ENCODE results near the gene IGFBP7. TPM values are rescaled to one million over a fixed set of nuclear protein-coding genes. Genes with fewer than 3 reads are reported as not detected.

Gene IGFBP7
- total and polyA plus RNA-seq, 2 of the 8 experiments (the other 6 are each of a cell fraction or from before 2014, with no cell fraction given), result 0.17 to 0.48 TPM

DNA sequence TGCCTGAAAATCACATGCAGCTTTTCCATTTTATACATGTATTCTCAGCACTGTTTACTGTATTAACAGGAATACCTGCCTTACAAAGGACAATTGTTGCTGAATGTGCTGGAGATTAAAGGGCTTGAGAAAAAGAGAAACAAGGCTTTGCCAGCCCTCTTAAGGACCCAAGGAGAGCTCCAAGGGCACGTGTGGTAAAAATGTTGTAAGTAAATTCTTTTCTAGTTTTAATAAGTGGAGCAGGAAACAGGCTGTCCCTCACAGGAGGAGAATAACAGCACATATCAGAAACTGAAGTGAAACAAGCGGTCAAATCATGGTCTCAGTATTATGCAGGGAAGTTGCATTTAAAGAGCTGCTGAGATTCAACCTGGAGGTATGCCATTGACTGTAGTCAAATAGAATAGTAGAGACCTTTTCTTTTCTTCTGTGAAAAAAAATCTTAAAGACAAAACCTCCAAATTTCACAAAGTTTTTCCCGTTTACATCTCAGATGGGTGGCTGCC lies 18.5 kb downstream of the IGFBP7 start:
- H3K4ac ChIP-seq (replicated peaks; ENCODE audit: insufficient read length, low read depth, low read length), result no peak overlapping the region
- no peak overlapping the region for H2BK15ac ChIP-seq (ENCODE audit: low read length)
- H2AFZ ChIP-seq (ENCODE audit: low read length), result peak overlapping the region; percentile 56; the same call in 1 of the 2 replicates
- no peak overlapping the region for H3K9ac ChIP-seq (replicated peaks in 1 of 4; ENCODE audit: extremely low read depth in 1 of 4, low read depth in 3 of 4, low read length in 3 of 4)
- H2BK5ac ChIP-seq (ENCODE audit: low read depth, low read length), result no peak overlapping the region
- peak overlapping the region; percentile 2 to 3; a peak in 1 of 4 replicates for H3K4me2 ChIP-seq (ENCODE audit: insufficient read depth in 1 of 2, low read depth in 2 of 2, low read length in 2 of 2)
- H4K20me1 ChIP-seq (replicated peaks in 1 of 2; ENCODE audit: control insufficient read depth in 1 of 2, insufficient read depth in 2 of 2, low read length in 2 of 2), result no peaks in the 10 kb centered on the region
- no peaks in the 10 kb centered on the region for H3K79me1 ChIP-seq (ENCODE audit: low read depth, low read length)
- no peak overlapping the region for H3K23ac ChIP-seq (ENCODE audit: insufficient read length)
- TF ChIP-seq BACH1 (IDR thresholded peaks at IDR 0.05; ENCODE audit: low read length) (no peak), TEAD4 (IDR thresholded peaks at IDR 0.05; ENCODE audit: low read depth, low read length) (no peak), RFX5 (IDR thresholded peaks at IDR 0.05; ENCODE audit: borderline replicate concordance, low read depth, low read length) (no peak), EGR1 (IDR thresholded peaks at IDR 0.05; ENCODE audit: borderline replicate concordance, low read depth, low read length) (no peak), MAFK (IDR thresholded peaks at IDR 0.05; ENCODE audit: low read depth, low read length) (no peak), SIX5 (IDR thresholded peaks at IDR 0.05; ENCODE audit: low read depth, low read length) (no peak), TBP (IDR thresholded peaks at IDR 0.05; ENCODE audit: low read depth, low read length) (no peak), SUZ12 (IDR thresholded peaks at IDR 0.05; ENCODE audit: low read length) (no peak), TAF7 (optimal IDR thresholded peaks at IDR 0.05; ENCODE audit: borderline replicate concordance, low read depth, low read length) (no peak), KDM1A (IDR thresholded peaks at IDR 0.05; ENCODE audit: borderline replicate concordance, low read length) (no peak), JUND (IDR thresholded peaks at IDR 0.05; ENCODE audit: low read length) (no peak)
- H3K27ac ChIP-seq (ENCODE audit: low read depth, low read length), result no peak overlapping the region
- ChIA-PET POLR2A (ENCODE audit: partially characterized antibody) (interaction anchor here (0.6 to 1.6 kb wide), 2 partner anchors 11 to 38 kb away, joined by 3 to 5 read pairs; no protein-coding TSS in a partner anchor), CTCF (ENCODE audit: partially characterized antibody) (interaction anchor here (0.6 to 1.9 kb wide), 4 partner anchors 37 to 113 kb away, joined by 3 to 9 read pairs (median 3); no protein-coding TSS in a partner anchor)
- no peaks in the 10 kb centered on the region for H3K79me2 ChIP-seq (ENCODE audit: control insufficient read depth in 1 of 2, insufficient read depth in 2 of 2, low read length in 2 of 2)
- no peak overlapping the region for H4K8ac ChIP-seq (ENCODE audit: extremely low read depth, insufficient read depth, low read length)
- H3K4me3 ChIP-seq (ENCODE audit: extremely low read depth in 1 of 4, insufficient read depth in 2 of 4, low read depth in 3 of 4, low read length in 4 of 4), result no peak overlapping the region
- H3K27me3 ChIP-seq (replicated peaks in 1 of 4; ENCODE audit: control insufficient read depth in 3 of 4, extremely low read depth in 1 of 4, insufficient read depth in 3 of 4, low read length in 3 of 4), result no peaks in the 10 kb centered on the region
- no peak overlapping the region for H3K56ac ChIP-seq (replicated peaks; ENCODE audit: insufficient read length, low read depth, low read length)
- H2BK12ac ChIP-seq (ENCODE audit: low read depth, low read length), result no peak overlapping the region
- H3K23me2 ChIP-seq (ENCODE audit: low read depth, low read length), result no peaks in the 10 kb centered on the region
- DNase-seq (ENCODE audit: low read depth in 1 of 2, low spot score in 2 of 2) (no peak), FAIRE-seq (no peak)
- H3K36me3 ChIP-seq (ENCODE audit: control insufficient read depth in 2 of 4, insufficient read depth in 4 of 4, low read length in 3 of 4), result no peaks in the 10 kb centered on the region; a peak in 1 of 8 replicates
- H3K14ac ChIP-seq (ENCODE audit: insufficient read length), result no peak overlapping the region
- 19% methylated on average over 3 of the region's 3 CpGs; no CpG with 5 or more reads in 1 of the 2 experiments for WGBS, 2 experiments (ENCODE audit: extremely low coverage in 1 of 2, insufficient coverage in 1 of 2, insufficient read length in 1 of 2, insufficient replicate concordance in 2 of 2, low coverage in 1 of 2, low lambda C conversion rate in 2 of 2, missing lambda C conversion rate in 1 of 2)
- no peak overlapping the region for H2BK120ac ChIP-seq (replicated peaks; ENCODE audit: low read depth, low read length)
- H4K5ac ChIP-seq (ENCODE audit: insufficient read length, low read depth, low read length), result no peak overlapping the region
- no peak overlapping the region for H3K18ac ChIP-seq (ENCODE audit: extremely low read depth, low read length)
- no peaks in the 10 kb centered on the region for H3K9me3 ChIP-seq (ENCODE audit: insufficient read depth in 2 of 2, low read depth in 1 of 2, low read length in 1 of 2)
- no peak overlapping the region for H2AK5ac ChIP-seq (ENCODE audit: low read depth, low read length)
- H4K91ac ChIP-seq (replicated peaks; ENCODE audit: insufficient read length, low read length), result no peak overlapping the region
- H3K4me1 ChIP-seq (replicated peaks in 1 of 4; ENCODE audit: control insufficient read depth in 3 of 4, insufficient read depth in 4 of 4, low read length in 3 of 4), result no peaks in the 10 kb centered on the region; a peak in 1 of 7 replicates
- H2BK20ac ChIP-seq (ENCODE audit: low read length), result no peak overlapping the region
